Measurements from ENCODE around the gene ANXA6. TPM values are rescaled to one million over a fixed set of nuclear protein-coding genes. Genes with fewer than 3 reads are reported as not detected.

The ANXA6 gene
- total RNA-seq, 1 donor from 2014 or later, result 38.9 TPM

- peak in 1 of 2 donors; percentile 73 for DNase-seq (ENCODE audit: low read depth in 2 of 2)
Measured at GRCh38 chr5:151067632-151068432, 89.7 kb downstream of the ANXA6 start.

GRCh38 chr5:151066920-151067319 is 90.7 kb downstream of the ANXA6 start:
- DNase-seq (ENCODE audit: low read depth in 2 of 2), result no peak

GRCh38 chr5:151065609-151066008 is 92.0 kb downstream of the ANXA6 start:
- no peak for DNase-seq (ENCODE audit: low read depth in 2 of 2)

- DNase-seq (ENCODE audit: low read depth in 2 of 2), result no peak
Measured at GRCh38 chr5:151064916-151065499, 92.6 kb downstream of the ANXA6 start.

- DNase-seq (ENCODE audit: low read depth in 2 of 2), result peak; percentile 40 to 83
Measured at GRCh38 chr5:151063142-151063989, 94.2 kb downstream of the ANXA6 start.

- no peak for DNase-seq (ENCODE audit: low read depth in 2 of 2)
Measured at GRCh38 chr5:151062405-151063141, 95.0 kb downstream of the ANXA6 start.

GRCh38 chr5:151060742-151061141 is 96.8 kb downstream of the ANXA6 start:
- no peak for DNase-seq (ENCODE audit: low read depth in 2 of 2)

GRCh38 chr5:151058891-151059489 is 98.6 kb downstream of the ANXA6 start:
- DNase-seq (ENCODE audit: low read depth in 2 of 2), result no peak

GRCh38 chr5:151058301-151058700 is 99.3 kb downstream of the ANXA6 start:
- DNase-seq (ENCODE audit: low read depth in 2 of 2), result no peak

- DNase-seq (ENCODE audit: low read depth in 2 of 2), result no peak
Measured at GRCh38 chr5:151056379-151057325, 100.9 kb downstream of the ANXA6 start.

- no peak for DNase-seq (ENCODE audit: low read depth in 2 of 2)
Measured at GRCh38 chr5:151055336-151055735, 102.2 kb downstream of the ANXA6 start.

- no peak for DNase-seq (ENCODE audit: low read depth in 2 of 2)
Measured at GRCh38 chr5:151054709-151055108, 102.9 kb downstream of the ANXA6 start.

- no peak for DNase-seq (ENCODE audit: low read depth in 2 of 2)
Measured at GRCh38 chr5:151053796-151054462, 103.7 kb downstream of the ANXA6 start.

GRCh38 chr5:151052836-151053235 is 104.7 kb downstream of the ANXA6 start:
- DNase-seq (ENCODE audit: low read depth in 2 of 2), result no peak

GRCh38 chr5:151051931-151052608 is 105.5 kb downstream of the ANXA6 start:
- DNase-seq (ENCODE audit: low read depth in 2 of 2), result no peak

- peak; percentile 86 for DNase-seq (ENCODE audit: low read depth in 2 of 2)
Measured at GRCh38 chr5:151051066-151051930, 106.3 kb downstream of the ANXA6 start.
